Measurements from ENCODE around the gene AUTS2.

DNA sequence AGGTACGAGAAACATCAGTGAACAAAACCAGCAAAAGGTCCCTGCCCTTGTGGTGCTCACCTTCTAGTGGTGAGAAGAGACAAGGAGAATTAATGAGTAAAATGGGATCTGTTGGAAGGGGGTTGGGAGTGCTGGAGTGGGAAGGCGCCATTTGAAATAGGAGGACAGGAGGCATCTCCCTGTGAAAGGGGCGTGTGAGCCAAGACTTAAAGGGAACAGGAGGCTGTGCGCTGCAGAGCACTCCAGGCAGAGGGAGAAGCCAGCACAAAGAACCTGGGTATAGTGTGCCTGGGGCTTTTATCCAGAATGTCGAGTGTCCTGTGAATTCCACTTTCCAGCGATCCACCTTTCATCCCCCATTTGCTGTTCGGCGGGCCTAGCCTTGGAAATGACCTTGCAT is 1035.8 kb downstream of the AUTS2 start:
- no peak for TF ChIP-seq BHLHE40 (IDR thresholded peaks at IDR 0.05; ENCODE audit: borderline replicate concordance)
- no peak for TF ChIP-seq FOXA1 (IDR thresholded peaks at IDR 0.05)
- no peak for TF ChIP-seq FOXK2 (IDR thresholded peaks at IDR 0.05)
- TF ChIP-seq LEF1 (IDR thresholded peaks at IDR 0.05; ENCODE audit: borderline replicate concordance): no peak
